22Rv1 (cell line): Measurements from ENCODE around the gene TOP3B.

Source experiments
- CTCF ChIP-seq: fragments of 450-650 bp; IDR thresholded peaks from 2 replicates; pipeline ENCODE4 v1.5.1; 2017; ENCODE audit warnings: mild to moderate bottlenecking
- ZFX ChIP-seq: fragments of 450-650 bp; IDR thresholded peaks from 2 replicates; pipeline ENCODE4 v1.6.1; 2017; ENCODE audit warnings: antibody characterized with exemption, borderline replicate concordance

GRCh38 chr22:21943571-21944448 lies 38.8 kb downstream of the TOP3B start:
- TF ChIP-seq CTCF (no peak), ZFX (no peak)
